Caco-2 (cell line): ENCODE measurements around the gene GRHPR. TPM values are rescaled to one million over a fixed set of nuclear protein-coding genes. Genes with fewer than 3 reads are reported as not detected.

Experiments used
- BruUV-seq: library from RNA; stranded (reverse); fragments of 400-500 nt; replicated peaks from 2 replicates; lab custom pipeline; 2021; lab: Mats Ljungman, UMichigan
- CTCF ChIA-PET: fragments of 300-600 bp; sonication (Branson Sonifier 250); formaldehyde crosslinking; loops from one replicate; lab custom pipeline; 2022; ENCODE audit warnings: antibody characterized with exemption; lab: Charles Lee
- POLR2A ChIA-PET: fragments of 300-600 bp; sonication (Branson Sonifier 250); formaldehyde crosslinking; loops from one replicate; lab custom pipeline; 2022; ENCODE audit warnings: antibody characterized with exemption; lab: Charles Lee
- DNase-seq, 2 experiments: peaks; one replicate each; pipeline versions ENCODE4 v3.0.0 to v3.0.0-alpha.2; 2020 to 2022
- H3K27me3 ChIP-seq: replicated peaks from 2 replicates; pipeline ENCODE4 v1.6.0; 2011; ENCODE audit warnings: low read length; ENCODE audit not compliant: control insufficient read depth, insufficient read depth
- H3K36me3 ChIP-seq: 2 replicates; pipeline ENCODE4 v1.5.1; 2011; ENCODE audit warnings: low read length; ENCODE audit not compliant: control insufficient read depth, insufficient read depth
- H3K4me1 ChIP-seq: fragments of 250-450 bp; sonication (Bioruptor Pico); 2 replicates; pipeline ENCODE4 v1.5.1; 2020; ENCODE audit warnings: mild to moderate bottlenecking
- H3K4me3 ChIP-seq: 2 replicates; pipeline ENCODE4 v1.5.1; 2011; ENCODE audit warnings: low read depth, mild to moderate bottlenecking, control low read depth, low read length
- H3K9me3 ChIP-seq: fragments of 250-450 bp; sonication (Bioruptor Pico); 2 replicates; pipeline ENCODE4 v1.5.1; 2020; ENCODE audit warnings: mild to moderate bottlenecking, moderate library complexity
- H3K27ac Mint-ChIP-seq: one replicate; pipeline ENCODE4 v1.8.0; 2022; ENCODE audit warnings: mixed read lengths; ENCODE audit not compliant: unreplicated experiment
- H3K27me3 Mint-ChIP-seq: one replicate; pipeline ENCODE4 v1.8.0; 2022; ENCODE audit warnings: mixed read lengths; ENCODE audit not compliant: insufficient read depth, unreplicated experiment
- H3K36me3 Mint-ChIP-seq: one replicate; pipeline ENCODE4 v1.8.0; 2022; ENCODE audit warnings: mild to moderate bottlenecking, mixed read lengths; ENCODE audit not compliant: insufficient read depth, unreplicated experiment
- H3K4me1 Mint-ChIP-seq: one replicate; pipeline ENCODE4 v1.8.0; 2022; ENCODE audit warnings: low read depth, mixed read lengths; ENCODE audit not compliant: unreplicated experiment
- H3K4me3 Mint-ChIP-seq: one replicate; pipeline ENCODE4 v1.8.0; 2022; ENCODE audit warnings: mild to moderate bottlenecking, moderate library complexity, mixed read lengths; ENCODE audit not compliant: unreplicated experiment
- H3K9me3 Mint-ChIP-seq: one replicate; pipeline ENCODE4 v1.8.0; 2022; ENCODE audit warnings: mixed read lengths; ENCODE audit not compliant: unreplicated experiment
- CTCF ChIP-seq, 2 experiments: fragments of 200-600 bp in 1 of 2; IDR thresholded peaks; 1 replicate in 1 of 2; 2 replicates in 1 of 2; pipeline versions ENCODE4 v1.5.1 to v1.8.0; 2011 to 2022; ENCODE audit warnings: antibody characterized with exemption in 1 of 2, control low read depth in 1 of 2, inconsistent platforms in 1 of 2, low read depth in 1 of 2, low read length in 1 of 2, mild to moderate bottlenecking in 1 of 2, moderate library complexity in 1 of 2; ENCODE audit not compliant: insufficient read depth in 1 of 2, severe bottlenecking in 1 of 2, unreplicated experiment in 1 of 2
- intact Hi-C: fragments of 100-400 bp; cut with micrococcal nuclease; formaldehyde crosslinking; loops from one replicate; pipeline ENCODE4 v1.10.0; 2022; ENCODE audit not compliant: unreplicated experiment
- total RNA-seq: library from RNA; stranded (reverse); gene quantifications from 2 replicates; pipeline ENCODE4 v1.2.3, GENCODE V29; 2022

GRHPR gene
- total RNA-seq, 1 experiment from 2014 or later: 82.5 TPM

GRCh38 chr9:37455884-37456647 lies 33.6 kb downstream of the GRHPR start:
- Mint-ChIP-seq H3K27me3 (no peaks in the 10 kb centered on the region), H3K4me1 (peaks cover 22% of the 10 kb centered on the region), H3K4me3 (no peak overlapping the region), H3K9me3 (no peaks in the 10 kb centered on the region), H3K36me3 (peaks cover 9% of the 10 kb centered on the region), H3K27ac (no peak overlapping the region)
- no peak for TF ChIP-seq CTCF (IDR thresholded peaks at IDR 0.05; ENCODE audit: insufficient read depth in 1 of 2, low read depth in 1 of 2, low read length in 1 of 2, severe bottlenecking in 1 of 2, unreplicated experiment in 1 of 2)
- intact Hi-C loops: no loop called here
- ChIA-PET POLR2A (interaction anchor here (1.8 kb wide), 1 partner anchor 9 kb away, joined by 7 read pairs; the partner anchor contains the start of gene ZBTB5), CTCF (interaction anchor here (0.6 kb wide), 1 partner anchor 29 kb away, joined by 4 read pairs; no protein-coding TSS in a partner anchor)
- H3K36me3 ChIP-seq: no peaks in the 10 kb centered on the region
- no peaks in the 10 kb centered on the region for H3K9me3 ChIP-seq
- no peak overlapping the region for H3K4me3 ChIP-seq
- H3K4me1 ChIP-seq: peaks cover 6% of the 10 kb centered on the region; the same call in 1 of the 2 replicates
- BruUV-seq: no TSS peak
- DNase-seq: no peak
- H3K27me3 ChIP-seq: no peaks in the 10 kb centered on the region

- POLR2A ChIA-PET: interaction anchor here (0.6 to 1.8 kb wide), 2 partner anchors 8 to 373 kb away, joined by 3 to 7 read pairs; partner anchors contain the start of gene ZBTB5
- CTCF ChIA-PET: no interaction called here
- Histone ChIP-seq H3K9me3 (no peaks in the 10 kb centered on the region), H3K4me1 (peaks cover 6% of the 10 kb centered on the region; the same call in 1 of the 2 replicates), H3K4me3 (no peak overlapping the region), H3K27me3 (no peaks in the 10 kb centered on the region), H3K36me3 (no peaks in the 10 kb centered on the region)
- Mint-ChIP-seq H3K4me3 (no peak overlapping the region), H3K27me3 (no peaks in the 10 kb centered on the region), H3K27ac (no peak overlapping the region), H3K9me3 (no peaks in the 10 kb centered on the region), H3K36me3 (peaks cover 9% of the 10 kb centered on the region), H3K4me1 (peaks cover 22% of the 10 kb centered on the region)
- no peak for TF ChIP-seq CTCF (IDR thresholded peaks at IDR 0.05; ENCODE audit: insufficient read depth in 1 of 2, low read depth in 1 of 2, low read length in 1 of 2, severe bottlenecking in 1 of 2, unreplicated experiment in 1 of 2)
- DNase-seq: no peak
- intact Hi-C loops: no loop called here
- BruUV-seq: no TSS peak
These were observed 34.3 kb downstream of the GRHPR start for GRCh38 chr9:37456817-37457216.

GRCh38 chr9:37464006-37464405 lies 41.5 kb downstream of the GRHPR start:
- Mint-ChIP-seq H3K4me1 (peaks cover 21% of the 10 kb centered on the region), H3K27ac (peak overlapping the region; percentile 96), H3K27me3 (no peaks in the 10 kb centered on the region), H3K36me3 (peaks cover 25% of the 10 kb centered on the region), H3K4me3 (peak overlapping the region; percentile 95), H3K9me3 (no peaks in the 10 kb centered on the region)
- no peak for TF ChIP-seq CTCF (IDR thresholded peaks at IDR 0.05; ENCODE audit: insufficient read depth in 1 of 2, low read depth in 1 of 2, low read length in 1 of 2, severe bottlenecking in 1 of 2, unreplicated experiment in 1 of 2)
- no peak for DNase-seq
- Histone ChIP-seq H3K9me3 (no peaks in the 10 kb centered on the region), H3K4me1 (peaks cover 12% of the 10 kb centered on the region), H3K4me3 (peak overlapping the region; percentile 89), H3K36me3 (no peaks in the 10 kb centered on the region), H3K27me3 (no peaks in the 10 kb centered on the region)
- BruUV-seq: no TSS peak
- ChIA-PET POLR2A (no interaction called here), CTCF (no interaction called here)
- intact Hi-C loops: loop anchor here (2.0 kb wide), 3 partner anchors 21 to 49 kb away; partner anchors contain the start of genes GRHPR and POLR1E
